GM19025 (cell line): ENCODE results near the gene LANCL3.

Experiments used
- ATAC-seq: cut with Tn5 transposase; IDR thresholded peaks from one replicate; pipeline ENCODE4 v1.9.1; 2021; ENCODE audit warnings: mild to moderate bottlenecking, low read depth, moderate library complexity; ENCODE audit not compliant: unreplicated experiment

LANCL3 gene

GRCh38 chrX:37678574-37678973, 107.1 kb downstream of the LANCL3 start:
- ATAC-seq = no peak

DNA sequence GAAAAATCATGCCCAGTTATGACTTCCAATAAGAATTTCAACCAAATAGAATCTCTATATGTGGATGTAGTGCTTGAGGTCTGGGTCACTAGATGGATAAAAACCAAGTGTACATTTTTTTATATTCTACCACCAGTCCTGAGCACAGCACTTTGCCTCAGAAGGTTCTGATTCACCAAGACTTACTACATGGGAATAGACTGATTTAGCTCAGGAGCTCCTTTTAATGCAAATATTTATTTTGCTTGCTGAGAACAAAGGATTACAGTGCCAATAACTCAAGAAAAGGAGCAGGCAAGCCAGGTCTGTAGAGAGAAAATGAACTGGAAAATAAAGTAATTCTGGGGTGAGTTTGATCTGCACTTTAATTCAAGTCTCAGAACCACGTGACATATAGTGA, 107.8 kb downstream of the LANCL3 start:
- ATAC-seq = no peak

DNA sequence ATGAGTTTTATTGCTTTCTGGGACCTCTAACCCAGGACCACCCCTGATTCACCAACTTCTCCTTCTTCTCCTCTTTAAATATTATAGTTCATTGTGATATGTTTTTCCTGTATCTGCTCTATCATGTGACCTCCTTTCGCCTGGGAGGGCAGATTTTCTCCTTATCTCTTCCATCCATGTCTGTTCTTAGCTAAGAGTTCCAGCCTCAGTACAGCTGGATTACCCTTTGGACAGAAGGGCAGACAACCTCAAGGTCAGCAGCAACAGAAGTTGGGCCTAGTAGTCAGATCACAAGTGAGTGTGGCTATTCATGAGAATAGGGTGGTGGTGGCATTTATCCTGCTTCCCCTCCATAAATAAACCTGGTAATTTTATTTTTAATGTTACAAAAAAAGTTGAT, 108.4 kb downstream of the LANCL3 start:
- no peak for ATAC-seq

- ATAC-seq = no peak
Observed at GRCh38 chrX:37684426-37684825, 113.0 kb downstream of the LANCL3 start.

DNA sequence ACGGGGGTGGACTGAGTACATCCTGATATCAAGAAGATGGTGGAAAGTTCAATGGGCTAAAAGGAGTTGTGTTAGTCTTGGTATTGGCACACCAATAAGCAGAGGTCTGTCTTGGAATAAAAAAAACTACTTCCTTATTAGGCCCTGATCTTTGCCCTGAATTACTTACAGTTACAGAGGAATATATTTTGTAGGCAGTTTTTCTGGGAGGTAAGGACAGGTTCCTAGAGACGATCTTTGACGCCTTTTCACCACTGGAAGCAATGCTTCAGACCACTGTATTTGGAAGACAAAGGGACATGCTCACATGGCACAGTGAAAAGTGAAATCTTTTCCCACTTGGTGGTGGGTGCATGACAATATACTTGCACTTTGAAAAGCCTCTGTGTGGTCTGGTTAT, 113.5 kb downstream of the LANCL3 start:
- ATAC-seq = no peak

DNA sequence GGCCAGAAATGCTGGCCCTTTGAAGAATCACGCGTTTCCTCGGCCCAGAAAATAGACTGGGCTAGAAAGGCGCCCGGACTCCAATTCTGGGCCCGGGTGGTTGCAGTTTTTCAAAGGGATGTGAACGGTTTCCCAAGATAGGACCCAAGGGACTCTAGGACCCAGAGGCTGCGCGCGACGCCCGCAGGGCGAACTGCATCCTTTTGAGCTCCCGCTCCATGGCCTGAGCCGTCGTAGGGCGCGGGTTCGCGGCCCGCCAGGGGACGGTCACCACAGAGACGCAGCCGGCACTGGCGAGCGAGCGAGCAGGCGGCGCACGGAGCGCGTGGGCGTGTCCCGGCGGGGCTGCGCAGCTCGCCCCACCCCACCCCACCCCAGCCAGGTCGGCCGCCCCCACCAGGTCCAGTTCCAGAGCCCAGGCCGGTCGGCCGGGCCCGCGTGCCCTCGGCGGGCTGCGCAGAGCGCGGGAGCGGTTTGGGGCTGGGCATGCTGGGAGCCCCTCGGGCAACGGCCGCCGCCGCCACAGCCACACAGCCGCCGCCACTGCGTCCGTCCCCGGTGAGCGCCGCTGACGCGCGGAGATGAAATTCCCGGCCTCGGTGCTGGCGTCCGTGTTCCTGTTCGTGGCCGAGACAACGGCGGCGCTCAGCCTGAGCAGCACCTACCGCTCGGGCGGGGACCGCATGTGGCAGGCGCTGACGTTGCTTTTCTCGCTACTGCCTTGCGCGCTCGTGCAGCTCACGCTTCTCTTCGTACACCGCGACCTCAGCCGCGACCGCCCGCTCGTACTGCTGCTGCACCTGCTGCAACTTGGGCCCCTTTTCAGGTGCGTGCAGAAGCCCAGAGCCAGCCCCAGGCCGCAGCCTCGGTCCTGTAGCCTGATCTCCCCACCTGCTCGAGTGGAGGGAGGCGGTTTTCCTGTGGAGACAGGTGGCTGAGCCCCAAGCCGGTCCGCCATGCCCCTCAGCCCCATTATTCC, 114.2 kb downstream of the LANCL3 start, which contains the start of gene XK:
XK (plus strand) TSS at position 411 of the 979 bp plus-strand sequence; CDS start at position 582, 171 bp downstream.
- ATAC-seq = no peak

- no peak for ATAC-seq
Observed at GRCh38 chrX:37686369-37686995, 115.0 kb downstream of the LANCL3 start.

DNA sequence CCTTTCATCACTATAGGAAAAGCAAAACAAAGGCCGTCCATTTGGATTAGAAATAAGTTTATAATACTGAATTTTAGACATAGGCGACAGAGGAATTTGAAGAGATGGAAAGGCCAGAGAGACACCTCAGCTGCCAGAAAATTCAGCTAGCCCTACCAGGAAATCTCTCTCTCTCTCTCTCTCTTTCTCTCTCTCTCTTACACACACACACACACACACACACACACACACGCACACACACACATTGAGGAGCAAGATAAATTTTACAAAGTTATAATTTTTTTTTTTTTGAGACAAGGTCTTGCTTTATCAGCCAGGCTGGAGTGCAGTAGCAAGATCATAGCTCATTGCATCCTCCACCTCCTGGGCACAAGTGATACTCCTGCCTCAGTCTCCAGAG, 115.5 kb downstream of the LANCL3 start:
- no peak for ATAC-seq

DNA sequence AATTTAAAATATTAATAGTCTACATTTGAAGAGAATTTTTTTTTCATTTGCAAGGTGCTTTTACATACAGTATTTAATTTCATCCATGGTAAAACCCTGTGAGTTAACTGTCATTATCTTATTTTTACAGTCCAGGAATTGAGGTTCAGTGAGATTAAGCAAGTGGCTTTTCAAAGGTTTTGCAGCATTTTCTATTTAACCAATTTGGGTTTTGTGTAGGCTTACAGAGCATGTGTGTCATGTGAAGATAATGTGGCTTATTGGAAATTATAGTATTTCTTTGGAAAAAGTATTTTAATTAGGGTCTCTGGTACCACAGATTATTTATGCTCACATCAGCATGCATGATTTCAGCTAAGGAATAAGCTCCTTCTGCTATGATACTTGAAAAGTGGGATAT, 118.7 kb downstream of the LANCL3 start:
- ATAC-seq = no peak

- no peak for ATAC-seq
Observed at GRCh38 chrX:37692918-37693317, 121.5 kb downstream of the LANCL3 start.

DNA sequence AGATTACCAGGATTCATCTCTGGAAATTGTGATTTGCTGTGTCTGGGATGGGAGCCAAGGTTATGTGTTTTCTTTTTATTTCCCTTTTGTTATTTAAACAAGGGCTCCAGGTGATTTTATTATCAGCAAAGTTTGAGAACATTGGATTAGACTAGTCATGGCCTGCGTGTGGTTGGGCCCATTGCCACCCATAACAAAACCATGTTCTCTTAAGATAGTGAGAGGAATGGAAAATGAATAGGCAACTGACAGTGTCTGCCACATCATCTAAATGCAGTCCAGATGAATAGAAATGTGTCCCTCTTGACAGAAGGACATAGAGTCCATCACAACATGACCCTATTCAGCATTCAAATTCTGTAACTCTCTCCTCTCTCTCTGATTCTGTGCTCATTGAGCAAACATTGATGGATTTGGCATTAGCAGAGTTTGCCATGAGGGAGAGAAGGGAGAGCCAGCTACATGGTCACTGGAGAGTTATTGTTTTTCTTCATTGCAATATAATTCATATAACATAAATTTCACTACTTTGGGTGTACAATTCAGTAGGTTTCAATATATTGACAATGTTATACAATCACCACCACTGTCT, 125.8 kb downstream of the LANCL3 start:
- ATAC-seq = no peak

GRCh38 chrX:37701588-37701987, 130.1 kb downstream of the LANCL3 start:
- ATAC-seq = no peak

- ATAC-seq = no peak
Observed at GRCh38 chrX:37711991-37712390, 140.5 kb downstream of the LANCL3 start.

- ATAC-seq = no peak
Observed at GRCh38 chrX:37712458-37712857, 141.0 kb downstream of the LANCL3 start.

DNA sequence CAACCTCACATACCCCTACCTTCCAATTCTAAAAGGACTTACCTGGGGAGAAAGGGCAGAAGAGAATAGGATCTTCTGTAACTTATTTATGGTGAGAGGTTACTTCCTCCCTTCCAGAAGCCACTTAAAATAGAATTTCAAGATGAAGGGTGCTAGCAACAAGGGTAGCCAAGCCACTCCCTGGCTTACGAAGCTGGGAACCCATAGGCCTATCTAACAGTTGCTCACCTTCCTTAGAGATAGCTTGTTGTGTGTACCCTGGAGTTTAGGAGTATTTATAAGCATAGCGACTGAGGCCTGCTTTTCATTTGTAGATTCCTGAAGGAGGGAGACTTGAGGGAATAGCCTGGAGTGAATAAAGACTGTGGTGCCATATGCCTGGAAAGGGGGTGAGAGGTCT, 143.0 kb downstream of the LANCL3 start:
- no peak for ATAC-seq

GRCh38 chrX:37716602-37717001, 145.1 kb downstream of the LANCL3 start:
- ATAC-seq = no peak

DNA sequence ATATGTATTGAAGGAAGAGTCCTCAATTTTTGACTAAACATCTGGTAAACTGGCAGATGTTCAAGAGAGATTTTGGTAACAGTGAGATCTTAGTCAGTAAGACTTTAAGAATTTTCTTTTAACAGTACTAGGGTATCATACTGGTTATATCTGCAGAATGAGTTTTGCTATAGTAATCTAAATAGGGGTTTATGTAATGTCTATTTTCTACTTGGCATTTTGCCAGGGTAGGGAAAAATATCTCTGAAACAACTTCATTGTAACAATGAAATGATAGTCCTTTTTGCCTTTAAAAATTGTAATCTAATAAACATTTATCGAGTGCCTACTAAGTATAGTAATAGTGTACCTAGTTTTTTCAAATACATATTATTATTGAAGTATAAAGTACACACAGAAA, 146.2 kb downstream of the LANCL3 start:
- ATAC-seq = no peak

- no peak for ATAC-seq
Observed at GRCh38 chrX:37722595-37722994, 151.1 kb downstream of the LANCL3 start.

GRCh38 chrX:37726346-37726745, 154.9 kb downstream of the LANCL3 start:
- no peak for ATAC-seq
